OCI-M2 (cell line): Measurements from ENCODE around the gene SPEF2.
"Not testable (repeated sequence)": the region's sequence is repeated elsewhere in the genome, so short reads cannot be mapped to it uniquely, and the experiment has no call there.

Source experiments
- DNase-seq: peaks from one replicate; lab custom pipeline; 2025; ENCODE audit not compliant: unreplicated experiment; lab: John Stamatoyannopoulos, UW

Gene SPEF2

DNA sequence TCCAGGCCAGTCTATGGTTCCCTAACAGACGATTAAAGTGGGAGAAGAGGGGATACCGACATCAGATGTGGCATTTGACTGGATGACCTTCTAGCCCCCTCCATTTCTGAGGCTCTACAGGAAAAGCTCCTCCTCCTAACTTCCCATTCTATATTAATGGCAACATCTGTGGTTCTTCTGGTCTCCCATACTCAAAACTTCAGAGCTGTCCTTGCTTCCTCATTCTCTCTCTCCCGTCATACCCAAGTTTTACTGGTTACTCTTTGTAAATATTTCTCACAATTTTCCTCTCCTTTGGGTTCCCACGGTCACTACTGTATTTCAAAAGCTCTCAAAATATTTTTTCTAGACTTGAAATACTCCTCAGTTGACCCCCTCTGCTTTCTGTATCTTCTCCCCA, 203.1 kb downstream of the SPEF2 start:
- DNase-seq = no peak

DNA sequence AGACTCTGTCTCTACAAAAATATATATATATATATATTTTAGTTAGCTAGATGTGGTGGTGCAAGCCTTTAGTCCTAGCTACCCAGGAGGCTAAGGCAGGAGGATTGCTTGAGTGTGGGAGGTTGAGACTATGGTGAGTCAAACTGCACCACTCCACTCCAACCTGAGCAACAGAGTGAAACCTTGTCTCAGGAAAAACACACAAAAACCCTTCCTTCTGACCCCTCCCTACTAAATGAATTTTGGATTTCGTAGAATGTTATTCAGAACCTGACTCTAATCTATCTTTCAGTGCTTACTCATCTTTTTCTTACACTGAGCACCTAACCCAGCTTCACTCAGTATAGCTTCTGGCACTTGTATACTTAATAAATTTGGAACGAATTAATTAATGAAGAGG, 203.8 kb downstream of the SPEF2 start:
- DNase-seq = no peak

DNA sequence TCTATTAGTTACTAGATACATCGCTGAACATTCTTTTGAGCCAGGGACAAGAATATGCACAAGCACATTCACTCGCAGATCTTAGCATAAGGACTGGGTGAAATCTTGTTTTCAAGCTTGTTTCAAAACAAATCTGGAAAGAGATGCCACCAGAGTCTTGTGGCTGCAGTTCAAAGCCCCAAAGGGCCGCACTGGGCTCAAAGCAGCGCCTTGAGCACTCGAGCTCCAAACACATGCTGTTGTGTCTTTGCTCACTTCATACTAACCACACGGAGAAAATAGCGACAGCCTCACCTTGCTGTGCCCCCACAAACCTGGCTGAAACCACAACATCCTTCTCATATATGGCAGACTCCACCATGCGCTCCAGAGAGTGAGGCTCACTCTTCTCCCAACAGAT, 204.8 kb downstream of the SPEF2 start:
- DNase-seq = no peak

DNA sequence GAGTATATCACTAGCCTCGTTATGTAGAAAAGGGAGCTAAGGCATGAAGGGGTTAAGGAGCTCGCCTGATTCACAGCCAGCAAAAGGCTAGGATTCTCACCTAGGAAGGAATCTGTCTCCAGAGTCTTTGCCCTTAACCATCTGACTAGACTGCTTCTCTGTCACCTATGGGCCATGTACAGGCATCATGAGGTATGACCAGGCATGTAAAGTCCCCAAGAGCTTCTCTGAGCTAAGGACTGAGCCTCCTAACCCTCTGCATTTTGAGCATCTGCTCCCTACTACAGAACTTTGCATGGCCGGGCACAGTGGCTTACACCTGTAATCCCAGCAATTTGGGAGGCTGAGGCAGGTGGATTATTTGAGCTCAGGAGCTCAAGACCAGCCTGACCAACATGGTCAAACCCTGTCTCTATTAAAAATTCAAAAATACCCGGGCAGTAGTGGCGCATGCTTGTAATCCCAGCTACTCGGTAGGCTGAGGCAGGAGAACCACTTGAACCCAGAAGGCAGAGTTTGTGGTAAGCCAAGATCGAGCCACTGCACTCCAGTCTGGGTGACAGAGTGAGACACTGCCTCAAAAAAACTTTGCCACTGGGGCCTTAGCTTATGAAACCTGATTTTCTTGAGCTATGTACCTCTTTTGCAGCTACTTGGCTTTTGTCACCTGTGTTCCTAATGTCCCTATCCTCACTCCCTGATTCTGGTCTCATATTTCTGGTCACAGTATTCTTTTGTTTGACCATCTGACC, 205.9 kb downstream of the SPEF2 start:
- no peak for DNase-seq

DNA sequence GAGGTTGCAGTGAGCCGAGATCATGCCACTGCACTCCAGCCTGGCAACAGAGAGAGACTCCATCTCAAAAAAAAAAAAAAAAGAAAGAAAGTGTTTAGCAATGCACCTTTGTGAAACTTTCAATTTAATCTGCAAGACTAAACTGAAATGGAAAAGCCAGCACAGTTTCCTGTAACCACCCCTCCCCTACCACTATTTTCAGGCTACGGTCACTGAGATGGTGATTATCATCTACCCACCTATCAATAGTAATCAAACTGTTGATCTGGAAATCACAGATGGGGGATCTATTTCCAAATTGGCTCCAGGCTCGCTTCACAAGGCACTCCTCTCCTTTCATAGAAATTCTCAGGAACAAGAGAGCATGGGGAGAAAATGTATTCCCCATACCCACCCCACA, 208.4 kb downstream of the SPEF2 start:
- DNase-seq = no peak

DNA sequence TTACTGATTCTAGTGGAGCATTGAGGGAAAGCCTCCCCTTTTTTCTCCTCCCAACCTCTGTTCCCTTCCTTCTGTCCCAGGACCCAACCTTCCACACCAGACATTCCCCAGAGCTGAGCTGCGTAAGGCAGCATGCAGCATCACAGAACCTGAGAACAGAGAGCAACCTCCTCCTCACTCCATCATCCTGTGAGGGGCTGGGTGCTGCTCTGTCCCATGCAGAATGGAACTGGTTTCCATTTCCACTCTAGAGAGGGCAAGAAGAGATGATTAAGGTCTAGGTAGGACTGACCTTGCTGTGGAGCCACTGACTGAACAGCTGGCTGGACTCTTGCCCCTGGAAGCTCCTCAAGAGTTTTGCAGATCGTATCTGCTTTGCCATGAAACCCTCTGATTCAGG, 208.9 kb downstream of the SPEF2 start:
- DNase-seq = no peak

DNA sequence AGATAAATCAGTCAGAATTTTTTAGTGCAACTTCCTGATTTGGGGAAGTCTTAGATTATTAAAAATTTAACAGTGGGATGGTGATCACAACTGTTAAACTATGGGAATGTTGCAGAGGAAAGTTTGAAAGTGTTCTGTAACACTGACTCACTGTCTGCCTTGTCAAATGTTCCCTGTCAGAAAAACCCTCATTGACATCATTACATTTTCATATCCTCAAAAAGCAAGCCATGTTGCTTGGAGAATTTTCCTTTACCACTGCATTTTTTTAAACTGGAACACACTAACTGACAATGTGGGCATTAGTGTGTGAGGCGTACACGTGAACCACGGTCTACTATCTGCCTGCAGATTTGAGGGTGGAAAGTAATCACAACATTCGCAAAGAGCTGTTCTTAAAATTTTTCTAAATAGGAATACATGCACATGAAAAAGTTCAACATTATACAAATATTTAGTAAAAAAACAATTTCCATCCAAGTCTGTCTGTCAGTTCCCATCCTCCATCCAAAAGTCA, 210.5 kb downstream of the SPEF2 start:
- no peak for DNase-seq

DNA sequence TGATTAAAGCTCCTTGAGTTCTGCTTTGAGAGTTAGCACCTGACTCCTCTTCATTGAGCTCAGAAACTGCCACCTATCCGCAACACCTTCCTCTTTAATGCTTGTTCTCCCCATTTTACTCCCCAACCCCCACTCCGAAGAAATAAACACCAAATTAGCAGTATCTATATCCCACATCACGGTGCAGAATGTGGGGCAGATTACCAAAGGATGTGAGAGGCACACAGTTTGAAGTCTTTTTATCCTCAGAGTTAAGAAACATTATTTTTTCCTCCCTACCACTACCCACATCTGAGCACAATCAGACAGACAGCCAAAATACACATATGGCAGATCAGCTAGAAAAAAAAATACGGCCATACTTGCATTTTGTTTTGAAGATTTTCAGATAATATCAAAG, 212.9 kb downstream of the SPEF2 start:
- DNase-seq = no peak

DNA sequence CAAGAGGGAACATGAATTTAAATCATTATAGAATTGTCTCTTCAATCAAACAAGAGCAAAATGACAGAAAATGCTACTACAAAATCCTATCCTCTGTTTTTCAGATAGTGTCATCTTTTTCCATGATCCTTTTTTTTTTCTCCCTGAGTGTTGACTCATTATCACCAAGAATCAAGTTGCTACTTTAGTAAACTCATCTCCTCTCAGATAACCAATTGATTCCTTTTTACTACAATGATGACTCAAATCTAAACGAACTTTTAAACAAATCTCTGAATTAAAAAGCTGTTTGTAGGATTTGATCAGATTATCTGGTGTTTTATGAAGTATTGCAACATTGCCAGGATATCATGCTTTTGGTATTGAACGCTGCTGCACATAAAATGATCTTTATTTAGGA, 215.1 kb downstream of the SPEF2 start:
- DNase-seq = no peak

DNA sequence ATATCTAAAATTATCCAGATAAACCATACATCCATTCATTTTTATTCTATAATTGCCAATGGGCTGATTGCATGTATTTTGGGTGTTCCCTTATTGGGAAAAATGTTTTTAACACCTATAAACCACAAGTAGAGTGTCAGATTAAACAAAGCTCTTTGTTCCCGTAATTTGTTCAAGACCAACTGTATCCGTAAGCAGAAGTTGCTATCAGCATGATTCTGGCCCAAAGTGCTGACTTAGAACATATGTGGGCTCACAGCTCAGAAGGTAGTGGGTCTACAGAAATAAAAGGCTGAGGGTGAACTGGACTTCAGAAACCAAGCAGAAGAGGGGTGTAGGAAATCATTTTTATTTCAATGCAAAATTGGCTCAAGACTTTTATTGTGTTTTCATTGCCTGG, 215.6 kb downstream of the SPEF2 start:
- DNase-seq = no peak

DNA sequence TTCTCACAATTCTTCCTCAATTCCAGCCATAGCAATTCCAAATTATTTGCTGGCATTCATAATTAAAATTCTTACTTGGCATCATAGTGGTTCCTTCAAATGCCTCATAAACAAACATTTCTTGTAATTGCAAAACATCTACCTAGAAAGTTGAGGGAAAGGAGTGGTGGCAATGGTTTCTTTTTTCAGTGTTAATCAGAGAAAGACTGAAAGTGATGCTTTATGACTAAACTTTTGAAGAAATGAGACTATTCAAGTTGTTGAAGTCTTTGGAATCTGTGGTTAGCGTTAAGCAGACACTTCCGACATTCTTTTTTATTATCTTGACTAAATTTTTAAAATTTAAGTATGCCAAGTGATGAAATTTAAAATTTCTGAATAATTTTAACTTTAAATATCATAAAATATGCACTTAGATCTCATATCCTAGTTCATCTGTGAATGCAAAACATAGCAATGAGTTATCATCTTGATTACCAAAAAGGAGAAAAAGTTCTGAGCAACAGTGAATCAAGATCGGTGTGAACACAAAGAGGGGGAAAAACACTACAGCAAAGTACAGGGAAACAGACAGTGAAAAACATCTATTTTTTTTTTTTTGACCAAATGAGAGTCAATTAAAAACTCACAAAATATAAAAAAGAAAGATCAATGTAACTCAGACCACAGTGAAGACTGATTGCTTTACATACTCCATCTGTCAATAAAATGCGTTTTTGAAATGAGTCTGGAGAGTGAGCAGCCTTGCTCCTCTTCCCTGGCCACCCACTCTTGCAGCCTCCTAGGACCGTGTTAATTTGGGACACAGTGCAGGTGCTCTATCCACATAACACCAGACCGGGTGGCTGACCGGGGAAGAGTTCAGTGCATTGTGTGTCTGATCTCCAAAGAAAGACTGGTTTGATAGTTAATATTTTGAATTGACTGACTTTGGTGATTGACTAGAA, 218.4 kb downstream of the SPEF2 start:
- no peak for DNase-seq

DNA sequence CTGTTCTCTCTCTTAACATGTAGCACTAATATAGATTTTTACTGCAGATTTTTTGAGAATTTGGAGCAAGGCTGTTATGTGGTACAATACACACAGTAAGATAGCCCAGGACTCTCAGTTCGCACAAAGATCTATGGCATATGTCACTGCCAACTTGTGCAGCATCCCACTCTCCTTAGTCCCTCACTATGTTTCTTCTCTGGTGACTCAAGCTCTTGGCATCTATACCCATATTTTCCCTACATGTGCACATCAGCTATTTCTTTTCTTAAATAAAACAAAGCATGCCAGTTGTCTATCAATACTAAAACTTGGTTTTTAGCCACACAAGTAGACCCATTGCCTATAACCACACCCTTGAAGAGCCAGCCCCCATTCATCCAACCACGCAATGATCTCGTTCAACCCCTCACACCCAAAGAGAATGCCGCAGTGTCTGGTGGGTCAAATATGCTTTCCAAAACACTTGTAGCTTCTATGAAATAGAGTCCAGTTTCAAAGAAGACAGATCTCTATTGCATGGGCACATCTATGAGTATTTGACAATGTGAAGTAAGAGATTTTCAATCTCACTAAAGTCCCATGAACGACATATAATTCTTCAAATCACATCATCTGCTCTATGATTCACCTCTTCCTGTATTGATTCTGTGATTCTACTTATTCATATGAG, 220.8 kb downstream of the SPEF2 start:
- no peak for DNase-seq

DNA sequence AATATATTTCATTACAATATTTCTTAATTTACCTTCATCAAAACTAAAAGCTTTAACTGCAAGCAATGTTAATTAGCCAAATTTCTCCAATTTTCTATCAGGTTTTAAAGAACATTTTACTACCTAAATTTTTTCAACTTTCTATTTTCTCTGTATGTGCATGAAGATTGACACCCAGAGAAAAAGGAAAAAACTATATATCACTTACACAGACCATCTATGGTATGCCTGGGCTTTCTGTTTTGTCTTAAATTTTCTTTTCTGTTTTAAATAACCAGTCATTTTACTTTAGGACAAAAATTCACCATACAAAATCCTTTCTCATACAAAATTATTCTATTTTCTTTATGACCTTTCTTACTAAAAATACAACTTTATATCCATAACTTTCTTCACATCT, 225.2 kb downstream of the SPEF2 start:
- DNase-seq = no peak

DNA sequence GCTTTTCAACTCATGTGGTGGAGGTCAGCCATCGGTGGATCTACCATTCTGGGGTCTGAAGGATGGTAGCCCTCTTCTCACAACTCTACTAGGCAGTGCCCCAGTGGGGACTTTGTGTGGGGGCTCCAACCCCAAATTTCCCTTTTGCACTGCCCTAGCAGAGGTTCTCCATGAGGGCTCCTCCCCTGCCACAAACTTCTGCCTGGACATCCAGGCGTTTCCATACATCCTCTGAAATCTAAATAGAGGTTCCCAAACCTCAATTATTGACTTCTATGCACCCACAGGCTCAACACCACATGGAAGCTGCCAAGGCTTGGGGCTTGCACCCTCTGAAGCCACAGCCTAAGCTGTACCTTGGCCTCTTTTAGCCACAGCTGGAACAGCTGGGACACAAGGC, 227.8 kb downstream of the SPEF2 start:
- not testable (repeated sequence) for DNase-seq

DNA sequence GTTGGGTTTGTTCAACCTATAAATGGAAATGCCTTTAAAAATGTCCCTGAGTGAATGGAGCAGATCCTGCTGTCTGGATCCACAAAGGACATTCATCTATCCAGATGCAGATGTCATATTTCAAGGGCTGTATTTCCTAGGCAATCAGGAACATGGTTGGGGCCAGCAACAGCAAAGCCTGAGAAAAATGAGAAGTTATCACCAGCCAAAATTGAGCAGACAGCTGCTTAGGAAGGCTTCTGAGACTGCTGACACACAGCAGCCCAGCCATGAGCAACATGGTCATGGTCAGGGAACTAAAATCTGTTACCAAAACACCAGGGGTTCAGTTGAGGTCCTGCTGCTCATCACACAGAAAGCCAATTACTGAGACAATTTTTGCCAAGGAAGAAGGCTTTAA, 229.8 kb downstream of the SPEF2 start:
- DNase-seq = no peak

DNA sequence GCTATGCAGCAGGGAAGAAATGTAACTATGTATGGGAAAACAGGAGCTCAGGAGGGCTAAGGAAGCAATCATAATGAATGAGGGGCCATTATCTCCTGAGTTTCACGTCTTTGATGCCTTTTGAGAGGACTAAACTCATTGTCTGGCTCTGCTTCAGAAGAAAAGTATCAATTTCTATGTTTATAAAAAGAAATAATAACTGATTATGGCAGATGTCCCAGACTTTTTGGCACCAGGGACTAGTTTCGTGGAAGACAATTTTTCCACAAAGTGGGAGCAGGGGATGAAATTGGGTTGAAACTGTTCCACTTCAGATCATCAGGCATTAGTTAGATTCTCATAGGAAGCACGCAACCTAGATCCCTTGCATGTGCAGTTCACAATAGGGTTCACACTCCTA, 230.3 kb downstream of the SPEF2 start:
- no peak for DNase-seq

DNA sequence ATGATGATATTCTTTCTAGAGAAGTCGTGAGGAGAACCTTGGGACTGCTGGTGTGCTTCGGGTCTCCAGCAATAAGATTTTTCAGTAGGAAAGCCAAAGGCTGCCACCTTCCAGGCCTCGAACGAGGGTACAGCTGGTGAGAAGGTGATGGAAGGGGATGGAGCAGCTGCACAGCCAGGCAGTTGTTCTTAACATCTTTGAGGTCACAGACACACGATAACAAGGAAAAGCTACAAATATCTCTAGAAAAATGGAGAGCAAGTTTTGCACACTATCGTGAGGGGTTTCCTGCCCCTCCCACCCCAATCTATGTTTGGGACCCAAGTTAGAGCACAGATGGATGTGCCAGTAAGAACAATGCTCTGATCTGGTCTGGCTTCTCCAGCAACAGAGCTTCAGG, 232.2 kb downstream of the SPEF2 start:
- DNase-seq = no peak

DNA sequence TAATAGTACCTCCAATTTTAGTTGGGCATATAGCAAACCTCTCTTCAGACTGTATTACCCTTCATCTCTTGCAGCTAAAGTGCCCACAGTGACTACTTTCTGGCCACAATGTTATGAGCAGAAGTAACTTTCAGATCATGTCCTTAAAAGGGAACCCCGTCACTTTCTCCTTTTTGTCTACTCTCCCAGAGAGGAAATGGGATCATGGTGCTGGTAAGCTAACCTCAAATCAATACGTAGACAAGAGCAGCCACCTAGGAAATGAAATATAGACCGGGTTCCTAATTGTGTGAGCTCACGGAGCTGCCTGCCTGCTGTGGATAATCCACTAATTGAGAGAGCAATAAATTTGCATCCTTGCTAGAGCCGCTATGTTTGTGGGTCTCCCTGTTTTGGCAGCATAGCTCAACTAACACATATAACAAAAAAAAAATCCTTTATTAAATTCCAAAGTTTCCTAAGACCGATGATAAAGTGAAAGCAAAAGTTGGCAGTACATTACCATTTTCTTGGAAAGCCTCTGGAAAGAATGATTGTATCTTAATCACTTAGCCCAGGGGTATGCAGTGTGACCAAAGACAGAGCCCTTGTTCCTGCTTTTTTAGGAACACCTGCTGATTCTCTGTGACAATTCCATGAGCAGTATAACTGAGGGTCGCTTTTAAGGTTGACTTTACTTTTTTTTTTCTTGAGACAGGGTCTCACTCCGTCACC, 233.5 kb downstream of the SPEF2 start:
- no peak for DNase-seq

DNA sequence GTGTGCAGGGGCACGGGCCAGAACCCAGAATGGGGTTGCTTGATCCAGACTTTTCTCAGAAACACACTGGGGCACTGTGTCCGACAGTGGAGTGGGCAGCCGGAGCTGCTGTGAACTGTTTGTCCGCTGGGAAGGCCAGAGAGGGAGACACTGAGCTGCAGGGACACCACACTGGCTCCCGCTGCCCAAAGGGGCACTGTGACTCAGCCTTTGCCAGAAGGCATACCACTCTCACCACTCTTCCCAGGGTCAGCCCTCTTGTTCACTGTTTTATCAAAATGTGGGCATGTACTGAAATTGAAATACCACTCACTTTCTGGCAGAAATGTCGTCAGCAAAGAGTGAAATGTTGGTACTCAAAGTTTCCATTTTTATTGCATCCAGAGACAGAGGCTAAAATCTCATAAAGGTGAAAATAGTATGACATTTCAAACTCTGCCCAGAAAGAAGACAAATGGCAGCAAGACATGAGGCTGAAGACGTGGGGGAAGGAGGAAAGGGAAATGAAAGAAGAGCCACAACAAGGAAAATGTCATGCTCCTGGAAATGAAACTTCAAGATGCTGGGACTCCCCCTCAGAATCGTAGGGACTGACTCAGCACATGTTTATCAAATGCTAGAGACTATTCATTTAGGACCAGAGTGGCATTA, 234.5 kb downstream of the SPEF2 start:
- no peak for DNase-seq

DNA sequence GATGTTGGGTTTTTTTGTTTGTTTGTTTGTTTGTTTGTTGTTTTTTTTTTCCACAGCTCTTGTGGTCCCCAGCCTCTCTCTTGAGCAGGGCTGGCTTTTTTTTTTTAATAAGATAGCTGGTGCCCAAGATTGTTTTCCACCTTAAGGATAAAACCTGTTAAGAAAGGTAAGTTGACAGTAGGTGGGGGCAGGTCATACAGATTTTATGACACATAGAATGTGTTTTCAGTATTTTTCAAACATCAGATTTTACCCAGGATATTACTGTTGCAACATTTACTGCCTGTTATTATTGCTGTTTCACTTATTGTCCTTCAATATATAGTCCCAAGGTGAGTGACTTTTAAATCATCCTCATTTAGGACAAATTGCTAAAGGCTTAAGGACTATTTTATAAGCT, 235.1 kb downstream of the SPEF2 start:
- no peak for DNase-seq
